ENCODE results near the gene OR10A7.

DNA sequence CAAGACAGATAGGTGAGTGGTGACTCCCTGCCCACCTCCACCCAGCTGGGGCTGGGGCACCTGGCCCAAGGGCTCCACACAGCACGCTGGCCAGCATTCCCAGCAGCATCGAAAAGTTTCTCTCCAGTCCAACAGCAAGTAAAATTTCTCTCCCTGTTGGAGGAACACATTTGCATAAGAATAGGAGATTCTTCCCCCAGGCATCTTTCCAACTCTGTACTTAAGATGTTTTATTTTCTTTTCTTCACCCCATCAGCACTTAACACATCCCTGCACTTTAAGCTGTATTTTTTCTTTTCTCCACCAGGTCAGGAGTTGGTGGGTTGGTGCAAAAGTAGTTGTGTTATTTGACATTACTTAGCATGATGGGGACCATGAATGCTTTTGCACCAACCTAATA lies 47.4 kb upstream of the OR10A7 start:
- no peak for TF ChIP-seq CTCF (IDR thresholded peaks at IDR 0.05)
- TF ChIP-seq EZH2phosphoT487 (IDR thresholded peaks at IDR 0.05) = no peak
- no peak for TF ChIP-seq EZH2 (IDR thresholded peaks at IDR 0.05)
